ENCODE data around the gene SLCO1B1.

SLCO1B1 gene

DNA sequence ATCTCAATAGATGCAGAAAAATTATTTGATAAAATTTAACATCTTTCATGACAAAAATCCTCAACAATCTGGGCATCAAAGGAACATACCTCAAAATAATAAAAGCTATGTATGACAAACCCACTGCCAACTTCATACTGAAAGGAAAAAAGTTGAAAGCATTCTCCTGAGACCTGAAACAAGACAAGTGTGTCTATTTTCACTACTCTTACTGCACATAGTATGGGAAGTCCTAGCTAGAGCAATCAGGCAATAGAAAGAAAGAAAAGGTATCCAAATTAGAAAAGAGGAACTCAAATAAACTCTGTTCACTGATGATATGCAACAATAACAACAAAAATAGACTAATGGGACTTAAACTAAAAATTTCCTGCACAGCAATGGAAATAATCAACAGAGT is 90.1 kb downstream of the SLCO1B1 start:
- TF ChIP-seq, protein P1, sequence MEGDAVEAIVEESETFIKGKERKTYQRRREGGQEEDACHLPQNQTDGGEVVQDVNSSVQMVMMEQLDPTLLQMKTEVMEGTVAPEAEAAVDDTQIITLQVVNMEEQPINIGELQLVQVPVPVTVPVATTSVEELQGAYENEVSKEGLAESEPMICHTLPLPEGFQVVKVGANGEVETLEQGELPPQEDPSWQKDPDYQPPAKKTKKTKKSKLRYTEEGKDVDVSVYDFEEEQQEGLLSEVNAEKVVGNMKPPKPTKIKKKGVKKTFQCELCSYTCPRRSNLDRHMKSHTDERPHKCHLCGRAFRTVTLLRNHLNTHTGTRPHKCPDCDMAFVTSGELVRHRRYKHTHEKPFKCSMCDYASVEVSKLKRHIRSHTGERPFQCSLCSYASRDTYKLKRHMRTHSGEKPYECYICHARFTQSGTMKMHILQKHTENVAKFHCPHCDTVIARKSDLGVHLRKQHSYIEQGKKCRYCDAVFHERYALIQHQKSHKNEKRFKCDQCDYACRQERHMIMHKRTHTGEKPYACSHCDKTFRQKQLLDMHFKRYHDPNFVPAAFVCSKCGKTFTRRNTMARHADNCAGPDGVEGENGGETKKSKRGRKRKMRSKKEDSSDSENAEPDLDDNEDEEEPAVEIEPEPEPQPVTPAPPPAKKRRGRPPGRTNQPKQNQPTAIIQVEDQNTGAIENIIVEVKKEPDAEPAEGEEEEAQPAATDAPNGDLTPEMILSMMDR (IDR thresholded peaks at IDR 0.05; ENCODE audit: insufficient read depth, low read length, poor library complexity, severe bottlenecking), result no peak
- TF ChIP-seq EZH2phosphoT487 (conservative IDR thresholded peaks at IDR 0.05; ENCODE audit: low read length), result no peak
- H3K79me2 ChIP-seq (ENCODE audit: insufficient read depth, low read length), result no peaks in the 10 kb centered on the region
- no peaks in the 10 kb centered on the region for H3K36me3 ChIP-seq (ENCODE audit: low read length)
- H3F3A ChIP-seq (ENCODE audit: insufficient read depth), result no peaks in the 10 kb centered on the region
- no peak overlapping the region for H3K4me2 ChIP-seq (ENCODE audit: low read depth, low read length, poor library complexity, severe bottlenecking)
- no peaks in the 10 kb centered on the region for H3K9me2 ChIP-seq (replicated peaks; ENCODE audit: insufficient read depth, low read length)
- no peak overlapping the region for H2AFZ ChIP-seq (ENCODE audit: low read depth, low read length, severe bottlenecking)
- no peak overlapping the region for H3K9ac ChIP-seq (ENCODE audit: low read length)
- no peaks in the 10 kb centered on the region for H3K27me3 ChIP-seq (ENCODE audit: low read length)
- H3K4me3 ChIP-seq (ENCODE audit: insufficient read depth, low read length, poor library complexity, severe bottlenecking), result no peak overlapping the region
- no peaks in the 10 kb centered on the region for H3K9me3 ChIP-seq (ENCODE audit: insufficient read depth, low read length)
- H3K27ac ChIP-seq (ENCODE audit: low read depth, low read length), result no peak overlapping the region
- H4K20me1 ChIP-seq (ENCODE audit: low read depth, low read length), result no peaks in the 10 kb centered on the region

DNA sequence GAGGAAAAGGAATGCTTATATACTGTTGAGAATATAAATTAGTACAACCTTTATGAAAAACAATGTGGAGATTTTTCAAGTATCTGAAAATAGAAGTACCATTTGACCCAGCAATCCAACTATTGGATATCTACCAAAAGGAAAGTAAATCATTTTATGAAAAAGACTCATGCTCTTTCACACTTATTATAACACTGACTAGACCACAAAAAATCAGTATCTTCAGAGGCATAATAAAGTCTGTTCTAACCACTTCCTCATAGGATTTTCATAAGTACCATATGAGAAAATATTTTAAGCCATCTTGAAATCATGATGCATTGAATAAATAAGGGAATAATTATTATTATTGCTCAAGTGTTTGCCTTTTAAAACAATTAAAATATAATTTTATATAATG is 90.8 kb downstream of the SLCO1B1 start:
- Histone ChIP-seq H3K9ac (ENCODE audit: low read length) (no peak overlapping the region), H3F3A (ENCODE audit: insufficient read depth) (no peaks in the 10 kb centered on the region), H3K4me3 (ENCODE audit: insufficient read depth, low read length, poor library complexity, severe bottlenecking) (no peak overlapping the region), H4K20me1 (ENCODE audit: low read depth, low read length) (no peaks in the 10 kb centered on the region), H3K27me3 (ENCODE audit: low read length) (no peaks in the 10 kb centered on the region), H3K9me2 (replicated peaks; ENCODE audit: insufficient read depth, low read length) (no peaks in the 10 kb centered on the region), H3K36me3 (ENCODE audit: low read length) (no peaks in the 10 kb centered on the region), H3K27ac (ENCODE audit: low read depth, low read length) (no peak overlapping the region), H2AFZ (ENCODE audit: low read depth, low read length, severe bottlenecking) (no peak overlapping the region), H3K4me2 (ENCODE audit: low read depth, low read length, poor library complexity, severe bottlenecking) (no peak overlapping the region), H3K79me2 (ENCODE audit: insufficient read depth, low read length) (no peaks in the 10 kb centered on the region), H3K9me3 (ENCODE audit: insufficient read depth, low read length) (no peaks in the 10 kb centered on the region)
- TF ChIP-seq EZH2phosphoT487 (conservative IDR thresholded peaks at IDR 0.05; ENCODE audit: low read length), result no peak
- TF ChIP-seq, protein P1 (IDR thresholded peaks at IDR 0.05; ENCODE audit: insufficient read depth, low read length, poor library complexity, severe bottlenecking), result no peak

DNA sequence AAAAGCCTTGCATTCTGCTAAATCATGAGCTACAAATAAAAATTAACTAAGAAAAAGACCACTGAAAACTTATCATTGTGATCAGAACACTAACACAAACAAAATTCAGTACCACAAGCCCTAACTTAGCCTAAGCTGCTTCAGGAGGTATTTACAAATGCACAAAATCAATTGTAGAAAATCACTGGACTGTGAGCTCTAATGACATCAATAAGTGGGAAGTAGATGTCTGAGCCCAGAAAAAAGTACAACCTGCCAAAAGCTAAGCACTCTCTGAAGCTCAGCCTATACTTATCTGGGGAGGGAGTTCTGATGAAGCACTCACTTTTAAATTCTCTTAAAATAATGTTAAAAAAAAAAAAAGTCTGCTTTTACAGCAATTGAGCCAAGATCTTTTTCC is 92.9 kb downstream of the SLCO1B1 start:
- Histone ChIP-seq H3F3A (ENCODE audit: insufficient read depth) (no peaks in the 10 kb centered on the region), H3K4me2 (ENCODE audit: low read depth, low read length, poor library complexity, severe bottlenecking) (no peak overlapping the region), H4K20me1 (ENCODE audit: low read depth, low read length) (no peaks in the 10 kb centered on the region), H3K27ac (ENCODE audit: low read depth, low read length) (no peak overlapping the region), H3K4me3 (ENCODE audit: insufficient read depth, low read length, poor library complexity, severe bottlenecking) (no peak overlapping the region), H3K9me3 (ENCODE audit: insufficient read depth, low read length) (no peaks in the 10 kb centered on the region), H3K9me2 (replicated peaks; ENCODE audit: insufficient read depth, low read length) (no peaks in the 10 kb centered on the region), H2AFZ (ENCODE audit: low read depth, low read length, severe bottlenecking) (no peak overlapping the region), H3K9ac (ENCODE audit: low read length) (no peak overlapping the region), H3K79me2 (ENCODE audit: insufficient read depth, low read length) (no peaks in the 10 kb centered on the region), H3K27me3 (ENCODE audit: low read length) (no peaks in the 10 kb centered on the region), H3K36me3 (ENCODE audit: low read length) (no peaks in the 10 kb centered on the region)
- no peak for TF ChIP-seq EZH2phosphoT487 (conservative IDR thresholded peaks at IDR 0.05; ENCODE audit: low read length)
- TF ChIP-seq, protein P1 (IDR thresholded peaks at IDR 0.05; ENCODE audit: insufficient read depth, low read length, poor library complexity, severe bottlenecking), result no peak
